MM.1S (cell line): ENCODE measurements around the gene CASQ1.

Source experiments
- DNase-seq: peaks from one replicate; pipeline ENCODE4 v3.0.0-alpha.2; 2015
- H2AFZ ChIP-seq: fragments of 300-600 bp; sonication (generic); 2 replicates; pipeline ENCODE4 v1.6.0; 2016; ENCODE audit warnings: antibody characterized with exemption, low read length
- H3F3A ChIP-seq: fragments of 300-600 bp; sonication (generic); 2 replicates; pipeline ENCODE4 v1.6.1; 2016; ENCODE audit warnings: mild to moderate bottlenecking, antibody characterized with exemption, low read length, moderate library complexity, mixed read lengths; ENCODE audit not compliant: insufficient read depth
- H3K27ac ChIP-seq: fragments of 300-600 bp; sonication (generic); 2 replicates; pipeline ENCODE4 v1.5.1; 2016; ENCODE audit warnings: mild to moderate bottlenecking, low read length
- H3K27me3 ChIP-seq: fragments of 300-600 bp; sonication (generic); replicated peaks from 2 replicates; pipeline ENCODE4 v1.6.0; 2016; ENCODE audit warnings: low read length; ENCODE audit not compliant: insufficient read depth
- H3K36me3 ChIP-seq: fragments of 300-600 bp; sonication (generic); replicated peaks from 2 replicates; pipeline ENCODE4 v1.6.1; 2016; ENCODE audit warnings: mild to moderate bottlenecking, low read length, mixed read lengths; ENCODE audit not compliant: insufficient read depth
- H3K4me1 ChIP-seq: fragments of 300-600 bp; sonication (generic); 2 replicates; pipeline ENCODE4 v1.6.1; 2016; ENCODE audit warnings: low read length, mixed read lengths
- H3K4me2 ChIP-seq: fragments of 300-600 bp; sonication (generic); 2 replicates; pipeline ENCODE4 v1.6.0; 2016; ENCODE audit warnings: low read depth, low read length
- H3K4me3 ChIP-seq: fragments of 300-600 bp; sonication (generic); 2 replicates; pipeline ENCODE4 v1.5.1; 2016; ENCODE audit warnings: low read length, mixed read lengths
- H3K79me2 ChIP-seq: fragments of 300-600 bp; sonication (generic); 2 replicates; pipeline ENCODE4 v1.6.1; 2016; ENCODE audit warnings: mixed run types, low read length, mixed read lengths
- H3K9ac ChIP-seq: fragments of 300-600 bp; sonication (generic); 2 replicates; pipeline ENCODE4 v1.6.1; 2016; ENCODE audit warnings: low read length, mixed read lengths
- H3K9me2 ChIP-seq: fragments of 300-600 bp; sonication (generic); replicated peaks from 2 replicates; pipeline ENCODE4 v1.6.1; 2016; ENCODE audit warnings: mild to moderate bottlenecking, low read length, mixed read lengths; ENCODE audit not compliant: insufficient read depth
- H3K9me3 ChIP-seq: fragments of 300-600 bp; sonication (generic); replicated peaks from 2 replicates; pipeline ENCODE4 v1.6.1; 2016; ENCODE audit warnings: mild to moderate bottlenecking, low read length, mixed read lengths; ENCODE audit not compliant: insufficient read depth
- H4K20me1 ChIP-seq: fragments of 300-600 bp; sonication (generic); 2 replicates; pipeline ENCODE4 v1.6.1; 2016; ENCODE audit warnings: mild to moderate bottlenecking, low read length, moderate library complexity, mixed read lengths; ENCODE audit not compliant: insufficient read depth
- EZH2 ChIP-seq: fragments of 300-600 bp; sonication (generic); optimal IDR thresholded peaks from 2 replicates; pipeline ENCODE3; 2017; ENCODE audit warnings: low read depth, mild to moderate bottlenecking, antibody characterized with exemption, low read length, mixed read lengths
- EZH2phosphoT487 ChIP-seq: fragments of 300-600 bp; sonication (generic); IDR thresholded peaks from 2 replicates; pipeline ENCODE4 v1.6.1; 2018; ENCODE audit warnings: antibody characterized with exemption, low read length
- TF ChIP-seq, protein P1 (sequence below): fragments of 300-600 bp; sonication (generic); IDR thresholded peaks from 2 replicates; pipeline ENCODE4 v1.5.1; 2016; ENCODE audit warnings: antibody characterized with exemption, low read length, mixed read lengths

CASQ1 gene

DNA sequence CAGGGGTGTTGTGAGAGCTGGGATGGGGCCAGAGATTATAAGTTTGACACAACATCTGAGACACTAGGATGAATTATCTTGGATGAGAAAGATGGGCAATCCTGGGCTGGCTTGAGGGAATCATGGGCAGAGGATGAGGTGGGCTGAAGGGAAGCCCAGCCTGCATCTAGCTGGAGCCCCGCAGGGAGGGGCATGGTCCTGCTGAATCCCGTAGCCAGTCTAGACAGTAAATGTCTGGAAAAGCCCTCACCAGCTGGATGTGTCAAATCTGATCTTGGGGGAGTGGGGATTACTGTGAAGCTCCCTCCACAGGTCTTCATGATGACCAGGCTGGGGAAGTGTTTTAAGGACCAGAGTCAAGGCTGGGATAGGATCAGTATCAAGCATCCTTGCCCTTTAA lies 3.6 kb upstream of the CASQ1 start:
- no peaks in the 10 kb centered on the region for H4K20me1 ChIP-seq
- H3K36me3 ChIP-seq, result no peaks in the 10 kb centered on the region
- H3K9ac ChIP-seq, result no peak overlapping the region
- H3K4me3 ChIP-seq, result no peak overlapping the region
- no peaks in the 10 kb centered on the region for H3F3A ChIP-seq
- no peak overlapping the region for H3K27ac ChIP-seq
- no peaks in the 10 kb centered on the region for H3K27me3 ChIP-seq
- H2AFZ ChIP-seq, result no peak overlapping the region
- TF ChIP-seq EZH2phosphoT487 (no peak), EZH2 (no peak)
- TF ChIP-seq, protein P1, sequence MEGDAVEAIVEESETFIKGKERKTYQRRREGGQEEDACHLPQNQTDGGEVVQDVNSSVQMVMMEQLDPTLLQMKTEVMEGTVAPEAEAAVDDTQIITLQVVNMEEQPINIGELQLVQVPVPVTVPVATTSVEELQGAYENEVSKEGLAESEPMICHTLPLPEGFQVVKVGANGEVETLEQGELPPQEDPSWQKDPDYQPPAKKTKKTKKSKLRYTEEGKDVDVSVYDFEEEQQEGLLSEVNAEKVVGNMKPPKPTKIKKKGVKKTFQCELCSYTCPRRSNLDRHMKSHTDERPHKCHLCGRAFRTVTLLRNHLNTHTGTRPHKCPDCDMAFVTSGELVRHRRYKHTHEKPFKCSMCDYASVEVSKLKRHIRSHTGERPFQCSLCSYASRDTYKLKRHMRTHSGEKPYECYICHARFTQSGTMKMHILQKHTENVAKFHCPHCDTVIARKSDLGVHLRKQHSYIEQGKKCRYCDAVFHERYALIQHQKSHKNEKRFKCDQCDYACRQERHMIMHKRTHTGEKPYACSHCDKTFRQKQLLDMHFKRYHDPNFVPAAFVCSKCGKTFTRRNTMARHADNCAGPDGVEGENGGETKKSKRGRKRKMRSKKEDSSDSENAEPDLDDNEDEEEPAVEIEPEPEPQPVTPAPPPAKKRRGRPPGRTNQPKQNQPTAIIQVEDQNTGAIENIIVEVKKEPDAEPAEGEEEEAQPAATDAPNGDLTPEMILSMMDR, result no peak
- no peaks in the 10 kb centered on the region for H3K9me3 ChIP-seq
- H3K4me1 ChIP-seq, result no peaks in the 10 kb centered on the region
- DNase-seq, result no peak
- H3K9me2 ChIP-seq, result no peaks in the 10 kb centered on the region
- no peaks in the 10 kb centered on the region for H3K79me2 ChIP-seq
- no peak overlapping the region for H3K4me2 ChIP-seq

DNA sequence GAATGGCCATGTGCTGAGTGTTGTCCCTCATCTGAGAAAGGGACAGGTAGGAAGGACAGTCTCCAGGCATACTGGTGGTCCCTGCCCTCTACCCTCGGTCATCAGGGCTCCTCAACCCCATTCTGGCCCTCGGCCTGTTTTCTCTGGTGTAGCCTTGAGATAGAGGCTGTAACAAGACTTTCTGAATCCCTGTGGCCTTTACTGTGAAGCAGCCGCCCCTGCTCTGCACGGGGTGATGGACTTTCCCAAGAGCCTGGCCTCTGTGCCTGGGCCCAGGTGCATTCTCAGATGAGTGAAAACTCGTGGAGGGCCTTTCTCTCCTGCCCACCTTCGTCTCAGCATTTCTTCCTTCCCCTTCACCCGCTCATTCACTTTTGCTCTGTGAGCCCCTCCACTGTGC lies 3.0 kb upstream of the CASQ1 start:
- no peak overlapping the region for H3K4me3 ChIP-seq
- TF ChIP-seq EZH2phosphoT487, result no peak
- TF ChIP-seq, protein P1, result no peak
- TF ChIP-seq EZH2, result no peak
- H3K36me3 ChIP-seq, result no peaks in the 10 kb centered on the region
- no peaks in the 10 kb centered on the region for H3F3A ChIP-seq
- H4K20me1 ChIP-seq, result no peaks in the 10 kb centered on the region
- no peak overlapping the region for H3K4me2 ChIP-seq
- no peaks in the 10 kb centered on the region for H3K27me3 ChIP-seq
- H3K4me1 ChIP-seq, result no peaks in the 10 kb centered on the region
- no peak overlapping the region for H3K27ac ChIP-seq
- no peaks in the 10 kb centered on the region for H3K79me2 ChIP-seq
- H3K9ac ChIP-seq, result no peak overlapping the region
- no peaks in the 10 kb centered on the region for H3K9me2 ChIP-seq
- no peak for DNase-seq
- no peak overlapping the region for H2AFZ ChIP-seq
- no peaks in the 10 kb centered on the region for H3K9me3 ChIP-seq

DNA sequence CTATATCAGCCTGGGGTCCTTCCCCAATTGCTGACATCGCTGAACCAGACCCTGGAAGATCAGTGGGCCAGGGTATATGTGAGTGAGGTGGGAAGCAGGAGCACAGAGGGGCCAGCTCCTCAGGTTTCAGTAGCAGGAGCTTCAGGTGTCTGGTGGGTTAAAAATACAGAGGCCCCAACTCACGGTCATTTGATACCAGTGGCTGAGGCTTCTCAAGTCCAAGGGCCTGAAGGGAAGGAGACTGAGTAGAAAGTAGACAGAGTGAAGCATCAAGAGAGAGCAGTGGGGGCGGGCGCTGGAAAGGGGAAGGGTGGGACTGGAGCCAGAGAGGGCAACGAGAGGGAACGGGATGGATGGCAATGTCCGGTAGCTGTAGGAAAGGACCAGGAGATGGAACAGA lies 2.0 kb upstream of the CASQ1 start:
- TF ChIP-seq, protein P1, result no peak
- no peak for TF ChIP-seq EZH2
- no peaks in the 10 kb centered on the region for H3K9me2 ChIP-seq
- no peak overlapping the region for H3K4me3 ChIP-seq
- no peak overlapping the region for H3K9ac ChIP-seq
- no peaks in the 10 kb centered on the region for H3K79me2 ChIP-seq
- H2AFZ ChIP-seq, result no peak overlapping the region
- H3K36me3 ChIP-seq, result no peaks in the 10 kb centered on the region
- H3K27me3 ChIP-seq, result no peaks in the 10 kb centered on the region
- H4K20me1 ChIP-seq, result no peaks in the 10 kb centered on the region
- no peaks in the 10 kb centered on the region for H3K9me3 ChIP-seq
- no peak overlapping the region for H3K4me2 ChIP-seq
- no peak for DNase-seq
- H3K27ac ChIP-seq, result no peak overlapping the region
- no peaks in the 10 kb centered on the region for H3F3A ChIP-seq
- no peaks in the 10 kb centered on the region for H3K4me1 ChIP-seq

DNA sequence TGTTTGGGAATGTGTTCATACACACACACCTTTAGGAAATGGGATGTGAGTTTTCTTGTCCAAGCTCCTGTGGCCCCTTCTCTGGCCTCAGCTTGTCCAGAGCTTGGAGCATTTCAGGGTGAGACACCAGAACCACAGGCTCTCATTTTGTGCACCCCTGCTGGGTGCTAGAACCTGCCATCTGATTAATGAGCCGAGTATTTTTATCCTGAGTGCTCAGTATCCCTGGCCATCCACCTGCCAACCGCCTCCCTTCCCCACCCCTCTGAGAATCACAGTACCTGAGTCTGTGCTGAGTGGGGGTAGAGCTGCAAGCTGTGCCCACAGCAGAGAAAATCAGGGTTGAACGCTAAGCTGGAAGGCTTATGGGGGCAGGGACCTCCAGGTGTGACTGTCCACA lies 1.4 kb downstream of the CASQ1 start:
- Histone ChIP-seq H3K27me3 (no peaks in the 10 kb centered on the region), H3K4me1 (peaks cover 7% of the 10 kb centered on the region; the same call in 1 of the 2 replicates)
- no peak for DNase-seq

More for the DNA sequence above, 1.4 kb downstream of the CASQ1 start:
- Histone ChIP-seq H3K4me3 (no peak overlapping the region), H3K9me2 (no peaks in the 10 kb centered on the region), H3F3A (no peaks in the 10 kb centered on the region), H3K79me2 (no peaks in the 10 kb centered on the region), H3K36me3 (no peaks in the 10 kb centered on the region), H4K20me1 (no peaks in the 10 kb centered on the region), H3K4me2 (no peak overlapping the region), H3K27ac (no peak overlapping the region), H3K9me3 (no peaks in the 10 kb centered on the region), H3K9ac (no peak overlapping the region), H2AFZ (no peak overlapping the region)
- TF ChIP-seq, protein P1, result no peak
- TF ChIP-seq EZH2phosphoT487 (no peak), EZH2 (no peak)
